Body of pancreas (tissue), 4 donors: Measurements from ENCODE around the gene GFM2. TPM values are rescaled to one million over a fixed set of nuclear protein-coding genes. Genes with fewer than 3 reads are reported as not detected.
"Not testable (repeated sequence)": the region's sequence is repeated elsewhere in the genome, so short reads cannot be mapped to it uniquely, and the experiment has no call there.

ENCODE experiments used
- ATAC-seq: fragments of 150-250 bp; one replicate; pipeline ENCODE4 v1.9.1; 2016
- DNase-seq, 4 donors: peaks; one replicate each; pipeline ENCODE4 v3.0.0-alpha.2; 2019
- H3K27ac ChIP-seq, 4 donors: fragments of 200-600 bp; sonication (generic); 1 replicate in 3 of 4; 2 replicates in 1 of 4; pipeline versions ENCODE4 v1.5.1 to v1.6.1; 2016 to 2019; ENCODE audit warnings: mild to moderate bottlenecking in 1 of 4, mixed read lengths in 1 of 4, moderate library complexity in 1 of 4
- H3K27me3 ChIP-seq, 2 donors: fragments of 200-600 bp; sonication (generic); one replicate each; pipeline ENCODE4 v1.6.0; 2016; ENCODE audit warnings: mild to moderate bottlenecking in 1 of 2
- H3K36me3 ChIP-seq, 2 donors: fragments of 200-600 bp; sonication (generic); replicated peaks in 1 of 2; 2 replicates each; pipeline ENCODE4 v1.5.1; 2016; ENCODE audit warnings: low read depth in 2 of 2; ENCODE audit not compliant: insufficient read depth in 1 of 2
- H3K4me1 ChIP-seq: fragments of 200-600 bp; sonication (generic); one replicate; pipeline ENCODE4 v1.6.0; 2016
- H3K4me3 ChIP-seq, 2 donors: fragments of 200-600 bp; sonication (generic); 1 replicate in 1 of 2; 2 replicates in 1 of 2; pipeline ENCODE4 v1.5.1; 2016 to 2019
- H3K9me3 ChIP-seq, 3 donors: fragments of 200-600 bp; sonication (generic); 1 replicate in 2 of 3; 2 replicates in 1 of 3; pipeline ENCODE4 v1.5.1; 2016
- POLR2A ChIP-seq, 3 donors: fragments of 450-650 bp; IDR thresholded peaks; one replicate each; pipeline ENCODE4 v1.6.1; 2016; ENCODE audit warnings: antibody characterized with exemption in 3 of 3, mild to moderate bottlenecking in 2 of 3
- WGBS, 2 donors: methylation state at CpG; one replicate each; pipeline ENCODE4 v1.1.5; 2017; 5-methylcytosine and 5-hydroxymethylcytosine counted together
- intact Hi-C: fragments of 100-400 bp; cut with DNase I; formaldehyde crosslinking; loops from one replicate; pipeline ENCODE4 v1.15.1; 2023
- total RNA-seq, 2 donors: library from RNA; depleted of rRNA; stranded (reverse); fragments of >200 nt; gene quantifications; one replicate each; pipeline ENCODE4 v1.1.0, GENCODE V29; 2016
- TF ChIP-seq, protein P1 (sequence below), 7 experiments: fragments of 450-650 bp in 4 of 7; fragments of 200-600 bp in 3 of 7; sonication (generic) in 3 of 7; IDR thresholded peaks; one replicate each; pipeline ENCODE4 v1.5.1; 2016 to 2019; ENCODE audit warnings: antibody characterized with exemption in 7 of 7

The GFM2 gene
- total RNA-seq, 2 donors from 2014 or later: 6.3 to 14.5 TPM

DNA sequence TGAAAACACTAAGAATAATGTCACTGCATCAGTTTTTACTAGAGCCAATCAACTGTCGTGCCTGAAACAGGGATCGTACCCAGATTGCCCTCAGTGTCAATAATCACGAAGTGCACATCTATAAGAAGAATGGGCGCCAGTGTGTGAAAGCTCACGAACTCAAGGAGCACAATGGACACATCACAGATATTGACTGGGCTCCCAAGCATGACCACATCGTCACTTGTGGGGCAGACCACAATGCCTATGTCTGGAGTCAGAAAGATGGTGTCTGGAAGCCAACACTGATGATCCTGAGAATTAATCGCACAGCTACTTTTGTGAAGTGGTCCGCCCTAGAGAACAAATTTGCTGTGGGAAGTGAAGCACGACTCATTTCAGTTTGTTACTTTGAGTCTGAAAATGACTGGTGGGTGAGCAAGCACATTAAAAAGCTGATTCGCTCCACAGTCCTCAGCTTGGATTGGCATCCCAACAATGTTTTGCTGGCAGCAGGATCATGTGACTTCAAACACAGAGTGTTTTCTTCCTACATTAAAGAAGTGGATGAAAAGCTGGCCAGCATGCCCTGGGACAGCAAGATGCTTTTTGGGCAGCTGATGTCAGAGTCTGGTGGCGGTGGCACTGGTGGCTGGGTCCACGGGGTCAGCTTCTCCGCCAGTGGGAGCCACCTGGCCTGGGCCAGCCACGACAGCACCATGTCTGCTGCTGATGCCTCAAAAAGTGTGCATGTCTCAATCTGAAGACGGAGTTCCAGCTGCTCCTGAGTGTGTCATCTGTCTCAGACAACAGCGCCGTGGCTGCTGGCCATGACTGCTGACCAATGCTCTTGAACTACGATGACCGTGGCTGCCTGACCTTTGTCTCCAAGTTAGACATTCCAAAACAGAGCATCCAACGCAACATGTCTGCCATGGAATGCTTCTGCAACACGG, 32.3 kb upstream of the GFM2 start:
- WGBS, 2 donors: 88 to 91% methylated on average over 13 to 21 of the region's 21 CpGs
- no peaks in the 10 kb centered on the region for H3K27me3 ChIP-seq
- ATAC-seq: no peak
- DNase-seq: no peak
- no peaks in the 10 kb centered on the region for H3K36me3 ChIP-seq
- no peak overlapping the region for H3K4me3 ChIP-seq
- TF ChIP-seq, protein P1, sequence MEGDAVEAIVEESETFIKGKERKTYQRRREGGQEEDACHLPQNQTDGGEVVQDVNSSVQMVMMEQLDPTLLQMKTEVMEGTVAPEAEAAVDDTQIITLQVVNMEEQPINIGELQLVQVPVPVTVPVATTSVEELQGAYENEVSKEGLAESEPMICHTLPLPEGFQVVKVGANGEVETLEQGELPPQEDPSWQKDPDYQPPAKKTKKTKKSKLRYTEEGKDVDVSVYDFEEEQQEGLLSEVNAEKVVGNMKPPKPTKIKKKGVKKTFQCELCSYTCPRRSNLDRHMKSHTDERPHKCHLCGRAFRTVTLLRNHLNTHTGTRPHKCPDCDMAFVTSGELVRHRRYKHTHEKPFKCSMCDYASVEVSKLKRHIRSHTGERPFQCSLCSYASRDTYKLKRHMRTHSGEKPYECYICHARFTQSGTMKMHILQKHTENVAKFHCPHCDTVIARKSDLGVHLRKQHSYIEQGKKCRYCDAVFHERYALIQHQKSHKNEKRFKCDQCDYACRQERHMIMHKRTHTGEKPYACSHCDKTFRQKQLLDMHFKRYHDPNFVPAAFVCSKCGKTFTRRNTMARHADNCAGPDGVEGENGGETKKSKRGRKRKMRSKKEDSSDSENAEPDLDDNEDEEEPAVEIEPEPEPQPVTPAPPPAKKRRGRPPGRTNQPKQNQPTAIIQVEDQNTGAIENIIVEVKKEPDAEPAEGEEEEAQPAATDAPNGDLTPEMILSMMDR (IDR thresholded peaks at IDR 0.05): no peak
- TF ChIP-seq POLR2A (IDR thresholded peaks at IDR 0.05): no peak
- no peak overlapping the region for H3K27ac ChIP-seq
- intact Hi-C loops: no loop called here
- H3K4me1 ChIP-seq: no peaks in the 10 kb centered on the region
- no peaks in the 10 kb centered on the region for H3K9me3 ChIP-seq

DNA sequence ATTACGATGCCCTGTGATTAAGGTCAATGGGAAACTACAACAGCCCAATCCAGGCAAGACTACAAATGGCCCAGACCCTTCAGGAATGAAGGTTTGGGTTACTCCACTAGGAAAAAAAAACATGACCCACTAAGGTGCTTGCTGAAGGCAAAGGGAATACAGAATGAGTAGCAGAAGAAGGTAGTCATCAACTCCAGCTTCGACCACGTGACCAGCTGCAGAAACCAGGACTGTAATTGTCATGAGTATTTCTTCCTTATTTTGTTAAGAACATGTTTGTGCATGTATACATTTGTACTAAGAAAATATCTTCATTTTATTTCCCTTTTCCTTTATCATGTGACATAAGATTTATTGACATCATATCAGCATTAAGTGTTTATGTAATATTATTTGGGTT, 24.8 kb upstream of the GFM2 start:
- intact Hi-C loops, H3K4me3 ChIP-seq, H3K4me1 ChIP-seq, H3K27ac ChIP-seq, H3K27me3 ChIP-seq, H3K9me3 ChIP-seq, DNase-seq, ATAC-seq, H3K36me3 ChIP-seq: not testable (repeated sequence)
- WGBS, 2 donors: 85 to 92% methylated on average over 3 of the region's 3 CpGs

DNA sequence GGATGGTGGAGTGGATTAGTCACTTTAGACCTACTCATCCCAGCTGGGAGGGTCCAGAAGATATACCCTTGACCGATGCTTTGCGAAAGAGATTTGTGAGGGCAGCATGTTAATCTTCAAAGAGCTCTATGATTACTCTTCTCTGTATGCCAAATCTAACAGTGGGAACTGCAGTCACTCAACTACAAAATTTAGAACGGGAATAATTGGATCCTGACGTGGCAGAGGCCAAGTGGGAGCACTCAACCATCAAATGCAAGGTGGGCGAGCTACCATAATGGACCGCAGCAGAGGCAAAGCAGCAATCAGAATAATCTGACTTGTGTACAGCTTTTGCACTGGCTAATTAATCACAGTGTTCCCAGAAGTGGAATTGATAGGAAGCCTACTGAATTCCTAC, 20.5 kb upstream of the GFM2 start:
- no peak for ATAC-seq
- H3K27ac ChIP-seq: no peak overlapping the region
- H3K9me3 ChIP-seq: no peaks in the 10 kb centered on the region
- DNase-seq: no peak
- no peaks in the 10 kb centered on the region for H3K36me3 ChIP-seq
- WGBS, 2 donors: 87 to 88% methylated on average over 6 of the region's 6 CpGs
- H3K27me3 ChIP-seq: no peaks in the 10 kb centered on the region
- TF ChIP-seq, protein P1 (IDR thresholded peaks at IDR 0.05): no peak
- intact Hi-C loops: no loop called here
- H3K4me1 ChIP-seq: no peaks in the 10 kb centered on the region
- H3K4me3 ChIP-seq: no peak overlapping the region

DNA sequence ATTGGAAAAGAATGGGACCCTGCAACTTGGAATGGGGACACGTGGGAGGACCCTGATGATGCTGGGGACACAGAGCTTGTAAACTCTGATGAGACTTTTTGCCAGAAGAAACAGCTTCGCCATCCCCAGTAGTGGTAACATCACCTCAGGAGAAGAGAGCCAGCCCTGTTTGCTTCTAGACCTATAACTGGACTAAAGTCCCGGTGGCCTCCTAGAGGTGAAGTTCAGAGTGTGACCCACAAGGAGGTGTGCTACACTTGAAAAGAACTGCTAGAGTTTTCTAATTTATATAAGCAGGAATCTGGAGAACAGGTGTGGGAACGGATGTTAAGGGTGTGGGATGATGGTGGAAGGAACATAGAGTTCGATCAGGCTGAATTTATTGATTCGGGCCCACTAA, 19.9 kb upstream of the GFM2 start:
- 77 to 78% methylated on average over 6 of the region's 6 CpGs for WGBS, 2 donors
- no peaks in the 10 kb centered on the region for H3K4me1 ChIP-seq
- H3K9me3 ChIP-seq: no peaks in the 10 kb centered on the region
- DNase-seq (no peak), ATAC-seq (no peak)
- no peak for TF ChIP-seq POLR2A (IDR thresholded peaks at IDR 0.05)
- TF ChIP-seq, protein P1 (IDR thresholded peaks at IDR 0.05): no peak
- intact Hi-C loops: no loop called here
- no peak overlapping the region for H3K27ac ChIP-seq
- no peak overlapping the region for H3K4me3 ChIP-seq
- no peaks in the 10 kb centered on the region for H3K27me3 ChIP-seq
- no peaks in the 10 kb centered on the region for H3K36me3 ChIP-seq

DNA sequence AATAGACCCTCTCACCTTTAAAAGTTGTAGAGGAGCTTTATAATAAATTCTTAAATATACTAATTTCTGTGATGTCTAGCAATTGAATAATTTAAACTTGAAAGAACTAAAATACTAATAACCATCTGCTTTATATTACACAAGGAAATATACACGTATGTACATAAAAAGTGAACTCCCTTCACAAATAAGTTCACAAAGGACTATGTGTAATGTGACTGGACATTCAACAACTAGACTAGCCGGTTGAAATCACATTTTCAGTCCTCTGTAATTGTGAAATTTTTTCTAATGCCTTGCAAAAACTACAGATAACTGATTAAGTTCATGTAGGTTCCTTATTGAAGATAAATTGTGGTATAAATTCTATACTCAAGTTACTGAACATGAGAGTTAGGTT, 11.7 kb upstream of the GFM2 start:
- no peak overlapping the region for H3K27ac ChIP-seq
- no peak for DNase-seq
- TF ChIP-seq, protein P1 (IDR thresholded peaks at IDR 0.05): no peak
- TF ChIP-seq POLR2A (IDR thresholded peaks at IDR 0.05): no peak
- peaks cover 0 to 16% of the 10 kb centered on the region in 2 donors for H3K36me3 ChIP-seq
- H3K9me3 ChIP-seq: no peaks in the 10 kb centered on the region
- ATAC-seq: no peak
- H3K4me1 ChIP-seq: no peaks in the 10 kb centered on the region
- intact Hi-C loops: loop anchor here (10.0 kb wide), 1 partner anchor 136 kb away; no protein-coding TSS in a partner anchor
- 66 to 71% methylated on average over 2 of the region's 2 CpGs for WGBS, 2 donors
- no peaks in the 10 kb centered on the region for H3K27me3 ChIP-seq
- no peak overlapping the region for H3K4me3 ChIP-seq
